ENCODE data around the gene FGF3. TPM values are rescaled to one million over a fixed set of nuclear protein-coding genes. Genes with fewer than 3 reads are reported as not detected.

FGF3 gene
- total RNA-seq, 3 donors from 2014 or later: not detected

DNA sequence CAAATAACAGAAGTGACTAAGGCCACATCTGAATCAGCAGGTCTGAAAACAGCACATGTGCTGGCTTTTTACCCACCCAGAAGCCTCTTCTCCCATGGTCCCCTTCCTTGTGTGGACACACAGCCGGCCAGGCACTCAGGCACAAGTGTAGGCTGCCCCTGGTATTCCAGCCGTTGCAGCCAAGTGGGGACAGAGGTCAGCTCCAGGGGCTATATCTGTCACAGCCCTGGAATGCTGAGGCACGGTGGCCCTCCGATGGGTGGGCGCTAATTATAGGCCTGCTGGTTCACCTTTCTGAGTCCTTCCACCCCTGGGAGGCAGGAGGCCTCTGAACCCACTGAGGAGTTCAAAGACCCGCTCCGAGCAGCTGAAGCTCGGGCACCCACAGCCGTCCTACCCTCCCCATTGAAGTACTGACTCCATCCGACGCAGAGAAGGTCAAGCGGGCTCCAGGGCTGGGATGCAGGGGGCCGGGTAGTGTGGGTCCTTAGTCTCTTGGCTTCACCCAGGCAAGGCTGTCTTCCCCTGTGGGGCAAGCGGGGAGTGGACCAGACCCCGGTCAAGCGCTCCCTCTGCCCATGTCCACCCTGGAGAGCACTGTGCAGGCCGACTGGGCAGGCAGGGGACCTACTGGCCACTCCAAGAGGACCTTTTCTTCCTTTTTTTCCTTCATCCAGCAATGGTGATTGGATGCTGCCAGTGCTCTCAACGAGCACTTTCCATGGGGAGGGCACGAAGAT is 14.3 kb downstream of the FGF3 start:
- no peaks in the 10 kb centered on the region for H3K36me3 ChIP-seq
- H3K27ac ChIP-seq: no peak overlapping the region
- H3K4me1 ChIP-seq: no peaks in the 10 kb centered on the region
- intact Hi-C loops (cut with DNase I; ENCODE audit: low total_unique reads): loop anchor here (5.0 kb wide), 1 partner anchor 197 kb away; no protein-coding TSS in a partner anchor
- H3K4me3 ChIP-seq: no peak overlapping the region
- H3K9me3 ChIP-seq: no peaks in the 10 kb centered on the region
- peaks cover 0 to 9% of the 10 kb centered on the region in 2 donors for H3K27me3 ChIP-seq
- TF ChIP-seq CTCF (IDR thresholded peaks at IDR 0.05) (no peak), POLR2A (IDR thresholded peaks at IDR 0.05) (no peak), POLR2AphosphoS5 (IDR thresholded peaks at IDR 0.05) (no peak)
- no peak for DNase-seq (ENCODE audit: low spot score in 2 of 2)

- H3K4me1 ChIP-seq: no peaks in the 10 kb centered on the region
- H3K27ac ChIP-seq: no peak overlapping the region
- H3K4me3 ChIP-seq: no peak overlapping the region
- TF ChIP-seq POLR2A (IDR thresholded peaks at IDR 0.05) (no peak), POLR2AphosphoS5 (IDR thresholded peaks at IDR 0.05) (no peak), CTCF (IDR thresholded peaks at IDR 0.05) (no peak)
- intact Hi-C loops (cut with DNase I; ENCODE audit: low total_unique reads): loop anchor here (5.0 kb wide), 1 partner anchor 199 kb away; no protein-coding TSS in a partner anchor
- H3K9me3 ChIP-seq: no peaks in the 10 kb centered on the region
- no peaks in the 10 kb centered on the region for H3K36me3 ChIP-seq
- no peak for DNase-seq (ENCODE audit: low spot score in 2 of 2)
- H3K27me3 ChIP-seq: peaks cover 0 to 5% of the 10 kb centered on the region in 2 donors
Measured at GRCh38 chr11:69803604-69804218, 15.5 kb downstream of the FGF3 start.

DNA sequence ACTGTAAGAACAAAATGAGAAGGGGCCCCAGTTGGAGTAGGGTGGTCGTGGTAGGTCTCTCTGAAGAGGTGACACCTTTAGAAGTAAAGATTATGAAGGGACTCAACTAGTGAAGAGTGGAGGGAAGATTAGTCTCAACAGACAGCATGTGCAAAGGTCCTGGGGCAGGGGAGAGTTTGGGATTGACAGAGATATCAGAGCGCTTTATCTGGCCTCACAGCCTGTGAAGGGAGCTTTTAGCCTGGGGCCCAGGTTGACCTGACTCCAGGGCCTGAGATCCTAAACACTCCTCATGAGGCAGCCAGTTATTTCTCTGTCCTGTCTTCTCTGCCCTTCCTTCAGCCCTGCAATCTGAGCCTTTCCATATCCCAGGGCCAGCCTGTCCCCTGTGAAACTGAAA is 16.2 kb downstream of the FGF3 start:
- Histone ChIP-seq H3K36me3 (no peaks in the 10 kb centered on the region), H3K9me3 (no peaks in the 10 kb centered on the region), H3K27me3 (no peaks in the 10 kb centered on the region), H3K4me3 (no peak overlapping the region), H3K4me1 (no peaks in the 10 kb centered on the region), H3K27ac (no peak overlapping the region)
- DNase-seq (ENCODE audit: low spot score in 2 of 2): no peak
- TF ChIP-seq POLR2AphosphoS5 (IDR thresholded peaks at IDR 0.05) (no peak), POLR2A (IDR thresholded peaks at IDR 0.05) (no peak), CTCF (IDR thresholded peaks at IDR 0.05) (no peak)
- intact Hi-C loops (cut with DNase I; ENCODE audit: low total_unique reads): loop anchor here (5.0 kb wide), 1 partner anchor 199 kb away; no protein-coding TSS in a partner anchor

DNA sequence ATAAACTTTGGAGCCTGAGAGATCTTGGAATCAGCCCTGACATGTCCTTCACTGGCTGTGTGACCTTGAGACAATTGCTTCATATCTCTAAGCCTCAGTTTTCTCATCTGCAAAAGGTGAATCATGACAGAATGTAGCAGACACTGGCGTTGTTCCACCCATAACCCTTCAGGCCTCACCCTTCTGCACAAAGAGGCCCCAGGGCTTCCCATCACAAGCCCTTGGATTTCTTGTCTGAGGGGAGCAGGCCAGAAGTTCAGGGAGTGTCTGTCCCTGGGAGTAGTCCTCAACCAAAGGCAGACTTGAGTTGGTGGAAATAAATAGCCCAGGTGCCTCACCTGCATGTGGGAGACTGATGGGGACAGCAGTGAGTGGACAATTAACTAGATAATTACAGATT is 16.6 kb downstream of the FGF3 start:
- Histone ChIP-seq H3K36me3 (no peaks in the 10 kb centered on the region), H3K4me1 (no peaks in the 10 kb centered on the region), H3K27ac (no peak overlapping the region), H3K9me3 (no peaks in the 10 kb centered on the region), H3K4me3 (no peak overlapping the region), H3K27me3 (no peaks in the 10 kb centered on the region)
- intact Hi-C loops (cut with DNase I; ENCODE audit: low total_unique reads): loop anchor here (1.0 to 5.0 kb wide), 2 partner anchors 11 to 200 kb away; no protein-coding TSS in a partner anchor
- DNase-seq (ENCODE audit: low spot score in 2 of 2): no peak
- TF ChIP-seq POLR2A (IDR thresholded peaks at IDR 0.05) (no peak), POLR2AphosphoS5 (IDR thresholded peaks at IDR 0.05) (no peak), CTCF (IDR thresholded peaks at IDR 0.05) (no peak)
